Gastrocnemius medialis (tissue), 4 donors: ENCODE measurements around the gene SPEF2. TPM values are rescaled to one million over a fixed set of nuclear protein-coding genes. Genes with fewer than 3 reads are reported as not detected.
"Not testable (repeated sequence)": the region's sequence is repeated elsewhere in the genome, so short reads cannot be mapped to it uniquely, and the experiment has no call there.

Experiments used
- ATAC-seq, 2 donors: fragments of 150-250 bp; one replicate each; pipeline ENCODE4 v1.9.1; 2016
- DNase-seq, 2 donors: peaks; one replicate each; pipeline ENCODE4 v3.0.0-alpha.2; 2019
- H3K27ac ChIP-seq, 4 donors: fragments of 200-600 bp; sonication (generic); 1 replicate in 1 of 4; 2 replicates in 3 of 4; pipeline ENCODE4 v1.5.1; 2016 to 2018; ENCODE audit warnings: mild to moderate bottlenecking in 2 of 4, moderate library complexity in 1 of 4
- H3K27me3 ChIP-seq, 3 donors: fragments of 200-600 bp; sonication (generic) in 2 of 3; 1 replicate in 1 of 3; 2 replicates in 2 of 3; pipeline versions ENCODE4 v1.5.1 to v1.6.0; 2016 to 2019; ENCODE audit warnings: mild to moderate bottlenecking in 1 of 3, moderate library complexity in 1 of 3
- H3K36me3 ChIP-seq, 2 donors: fragments of 200-600 bp; sonication (generic) in 1 of 2; one replicate each; pipeline ENCODE4 v1.5.1; 2017 to 2018
- H3K4me1 ChIP-seq, 2 donors: fragments of 200-600 bp; sonication (generic) in 1 of 2; one replicate each; pipeline ENCODE4 v1.5.1; 2016 to 2017; ENCODE audit warnings: mild to moderate bottlenecking in 2 of 2
- H3K4me3 ChIP-seq, 4 donors: fragments of 200-600 bp; sonication (generic) in 3 of 4; 1 replicate in 1 of 4; 2 replicates in 3 of 4; pipeline ENCODE4 v1.5.1; 2016 to 2019; ENCODE audit warnings: mild to moderate bottlenecking in 2 of 4
- H3K9me3 ChIP-seq, 3 donors: fragments of 200-600 bp; sonication (generic) in 2 of 3; 1 replicate in 1 of 3; 2 replicates in 2 of 3; pipeline ENCODE4 v1.5.1; 2016 to 2019
- POLR2A ChIP-seq, 2 donors: fragments of 450-650 bp; IDR thresholded peaks; one replicate each; pipeline ENCODE4 v1.6.1; 2017; ENCODE audit warnings: antibody characterized with exemption in 2 of 2, mild to moderate bottlenecking in 2 of 2, moderate library complexity in 2 of 2
- in situ Hi-C, 4 donors: fragments of 200-750 bp; cut with MboI; loops; one replicate each; pipeline versions ENCODE4 v1.15.0 to v1.8.0; 2017; ENCODE audit warnings: low sequenced_read_pairs in 4 of 4
- intact Hi-C: fragments of 100-400 bp; cut with DNase I; formaldehyde crosslinking; loops from one replicate; pipeline ENCODE4 v1.15.1; 2023; ENCODE audit warnings: low total_unique reads
- total RNA-seq, 4 donors: library from RNA; depleted of rRNA; stranded (reverse); fragments of >200 nt; gene quantifications; one replicate each; pipeline versions ENCODE4 v1.1.0 to v1.2.3, GENCODE V29; 2016
- TF ChIP-seq, protein P1 (sequence below), 5 experiments: fragments of 450-650 bp in 3 of 5; fragments of 200-600 bp in 2 of 5; sonication (generic) in 2 of 5; IDR thresholded peaks in 4 of 5; conservative IDR thresholded peaks in 1 of 5; 1 replicate in 4 of 5; 2 replicates in 1 of 5; pipeline ENCODE4 v1.5.1; 2016 to 2019; ENCODE audit warnings: antibody characterized with exemption in 5 of 5, mild to moderate bottlenecking in 3 of 5, moderate library complexity in 3 of 5

SPEF2 gene
- total RNA-seq, 4 donors from 2014 or later: 0.11 to 0.46 TPM; not detected in 2

DNA sequence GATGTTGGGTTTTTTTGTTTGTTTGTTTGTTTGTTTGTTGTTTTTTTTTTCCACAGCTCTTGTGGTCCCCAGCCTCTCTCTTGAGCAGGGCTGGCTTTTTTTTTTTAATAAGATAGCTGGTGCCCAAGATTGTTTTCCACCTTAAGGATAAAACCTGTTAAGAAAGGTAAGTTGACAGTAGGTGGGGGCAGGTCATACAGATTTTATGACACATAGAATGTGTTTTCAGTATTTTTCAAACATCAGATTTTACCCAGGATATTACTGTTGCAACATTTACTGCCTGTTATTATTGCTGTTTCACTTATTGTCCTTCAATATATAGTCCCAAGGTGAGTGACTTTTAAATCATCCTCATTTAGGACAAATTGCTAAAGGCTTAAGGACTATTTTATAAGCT is 235.1 kb downstream of the SPEF2 start:
- Histone ChIP-seq H3K27me3 (peaks cover 0 to 3% (median 0%) of the 10 kb centered on the region in 3 donors), H3K9me3 (no peaks in the 10 kb centered on the region), H3K27ac (peak overlapping the region in 1 of 4 donors; percentile 26), H3K4me1 (peaks cover 0 to 10% of the 10 kb centered on the region in 2 donors), H3K36me3 (no peaks in the 10 kb centered on the region), H3K4me3 (no peak overlapping the region)
- TF ChIP-seq, protein P1, sequence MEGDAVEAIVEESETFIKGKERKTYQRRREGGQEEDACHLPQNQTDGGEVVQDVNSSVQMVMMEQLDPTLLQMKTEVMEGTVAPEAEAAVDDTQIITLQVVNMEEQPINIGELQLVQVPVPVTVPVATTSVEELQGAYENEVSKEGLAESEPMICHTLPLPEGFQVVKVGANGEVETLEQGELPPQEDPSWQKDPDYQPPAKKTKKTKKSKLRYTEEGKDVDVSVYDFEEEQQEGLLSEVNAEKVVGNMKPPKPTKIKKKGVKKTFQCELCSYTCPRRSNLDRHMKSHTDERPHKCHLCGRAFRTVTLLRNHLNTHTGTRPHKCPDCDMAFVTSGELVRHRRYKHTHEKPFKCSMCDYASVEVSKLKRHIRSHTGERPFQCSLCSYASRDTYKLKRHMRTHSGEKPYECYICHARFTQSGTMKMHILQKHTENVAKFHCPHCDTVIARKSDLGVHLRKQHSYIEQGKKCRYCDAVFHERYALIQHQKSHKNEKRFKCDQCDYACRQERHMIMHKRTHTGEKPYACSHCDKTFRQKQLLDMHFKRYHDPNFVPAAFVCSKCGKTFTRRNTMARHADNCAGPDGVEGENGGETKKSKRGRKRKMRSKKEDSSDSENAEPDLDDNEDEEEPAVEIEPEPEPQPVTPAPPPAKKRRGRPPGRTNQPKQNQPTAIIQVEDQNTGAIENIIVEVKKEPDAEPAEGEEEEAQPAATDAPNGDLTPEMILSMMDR (IDR thresholded peaks at IDR 0.05 in 4 of 5, conservative IDR thresholded peaks at IDR 0.05 in 1 of 5): no peak
- in situ Hi-C loops (no loop called here), intact Hi-C loops (loop anchor here (5.0 kb wide), 1 partner anchor 65 kb away; no protein-coding TSS in a partner anchor)
- ATAC-seq: no peak
- no peak for DNase-seq

DNA sequence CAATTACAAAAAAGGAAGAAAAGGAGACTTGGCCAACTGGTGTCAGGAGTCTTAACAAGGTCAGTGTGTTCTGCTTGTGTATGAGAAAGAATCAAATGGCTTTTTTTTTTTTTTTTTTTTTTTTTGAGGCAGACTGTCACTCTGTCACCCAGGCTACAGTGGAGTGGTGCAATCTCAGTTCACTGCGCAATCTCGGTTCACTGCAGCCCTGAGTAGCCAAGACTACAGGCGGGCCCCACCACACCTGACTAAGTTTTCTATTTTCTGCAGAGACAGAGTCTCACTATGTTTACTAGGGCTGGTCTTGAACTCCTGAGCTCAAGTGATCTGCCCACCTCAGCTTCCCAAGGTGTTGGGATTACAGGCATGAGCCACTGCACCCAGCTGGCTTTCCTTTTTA is 236.0 kb downstream of the SPEF2 start:
- H3K4me1 ChIP-seq: peaks cover 0 to 10% of the 10 kb centered on the region in 2 donors
- intact Hi-C loops (loop anchor here (5.0 kb wide), 1 partner anchor 66 kb away; no protein-coding TSS in a partner anchor), in situ Hi-C loops (no loop called here)
- peak overlapping the region in 3 of 4 donors; percentile 27 to 61 (median 48) for H3K27ac ChIP-seq
- H3K36me3 ChIP-seq: no peaks in the 10 kb centered on the region
- ATAC-seq: peak in 1 of 2 donors; percentile 26
- DNase-seq: no peak
- TF ChIP-seq POLR2A (IDR thresholded peaks at IDR 0.05): no peak
- TF ChIP-seq, protein P1 (IDR thresholded peaks at IDR 0.05 in 4 of 5, conservative IDR thresholded peaks at IDR 0.05 in 1 of 5): no peak
- no peaks in the 10 kb centered on the region for H3K9me3 ChIP-seq
- no peak overlapping the region for H3K4me3 ChIP-seq
- peaks cover 0 to 3% (median 0%) of the 10 kb centered on the region in 3 donors for H3K27me3 ChIP-seq

DNA sequence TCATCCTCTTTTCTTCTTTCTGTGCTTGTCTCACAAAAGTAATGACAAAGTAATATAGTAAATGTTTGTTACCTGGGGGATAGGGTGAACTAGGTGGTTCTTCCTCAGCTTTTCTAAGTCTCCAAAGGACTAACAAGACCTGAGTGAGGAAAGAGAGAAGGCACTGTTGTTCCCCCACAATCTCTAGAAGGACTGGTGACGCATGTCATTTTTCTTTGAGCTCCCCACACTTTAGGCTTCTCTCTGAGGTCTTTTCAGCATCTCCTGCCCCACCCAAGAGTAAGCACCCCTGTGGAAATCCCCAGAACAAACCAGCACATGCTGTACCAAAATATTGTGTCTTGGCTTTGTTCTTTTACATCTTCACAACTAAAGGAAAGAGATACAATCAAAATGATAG is 236.6 kb downstream of the SPEF2 start:
- Histone ChIP-seq H3K4me1 (peaks cover 0 to 10% of the 10 kb centered on the region in 2 donors), H3K27ac (peak overlapping the region; percentile 2 to 61 (median 38)), H3K27me3 (peaks cover 0 to 3% (median 0%) of the 10 kb centered on the region in 3 donors), H3K36me3 (no peaks in the 10 kb centered on the region), H3K9me3 (no peaks in the 10 kb centered on the region), H3K4me3 (no peak overlapping the region)
- in situ Hi-C loops: no loop called here
- peak; percentile 47 to 62 for ATAC-seq
- intact Hi-C loops: loop anchor here (5.0 kb wide), 1 partner anchor 67 kb away; no protein-coding TSS in a partner anchor
- TF ChIP-seq, protein P1 (IDR thresholded peaks at IDR 0.05 in 4 of 5, conservative IDR thresholded peaks at IDR 0.05 in 1 of 5): no peak
- no peak for TF ChIP-seq POLR2A (IDR thresholded peaks at IDR 0.05)
- DNase-seq: peak in 1 of 2 donors; percentile 18

DNA sequence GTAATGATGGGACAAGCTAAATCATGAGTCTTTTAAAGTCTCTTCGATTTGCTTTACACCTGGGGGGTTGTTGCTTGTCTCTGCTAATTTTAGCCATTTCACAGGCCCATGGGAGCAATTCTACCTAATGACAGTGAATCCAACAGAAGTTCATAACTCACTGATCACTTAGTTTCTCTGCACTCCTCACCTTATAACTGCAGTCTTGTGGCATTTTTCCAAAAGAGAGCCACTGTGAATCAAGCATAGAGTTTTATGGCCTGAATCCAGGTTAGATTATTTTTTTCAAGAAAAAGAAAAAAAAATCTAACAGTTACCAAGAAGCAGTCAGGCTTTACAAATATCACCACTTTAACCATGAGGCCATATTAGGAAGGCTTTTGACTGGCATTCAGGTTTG is 237.5 kb downstream of the SPEF2 start:
- intact Hi-C loops (no loop called here), in situ Hi-C loops (no loop called here)
- H3K27ac ChIP-seq: peak overlapping the region in 1 of 4 donors; percentile 24
- no peaks in the 10 kb centered on the region for H3K36me3 ChIP-seq
- H3K27me3 ChIP-seq: peaks cover 0 to 3% (median 0%) of the 10 kb centered on the region in 3 donors
- no peak overlapping the region for H3K4me3 ChIP-seq
- TF ChIP-seq, protein P1 (IDR thresholded peaks at IDR 0.05 in 4 of 5, conservative IDR thresholded peaks at IDR 0.05 in 1 of 5): no peak
- no peak for TF ChIP-seq POLR2A (IDR thresholded peaks at IDR 0.05)
- peaks cover 0 to 10% of the 10 kb centered on the region in 2 donors for H3K4me1 ChIP-seq
- H3K9me3 ChIP-seq: no peaks in the 10 kb centered on the region
- DNase-seq: no peak
- no peak for ATAC-seq

DNA sequence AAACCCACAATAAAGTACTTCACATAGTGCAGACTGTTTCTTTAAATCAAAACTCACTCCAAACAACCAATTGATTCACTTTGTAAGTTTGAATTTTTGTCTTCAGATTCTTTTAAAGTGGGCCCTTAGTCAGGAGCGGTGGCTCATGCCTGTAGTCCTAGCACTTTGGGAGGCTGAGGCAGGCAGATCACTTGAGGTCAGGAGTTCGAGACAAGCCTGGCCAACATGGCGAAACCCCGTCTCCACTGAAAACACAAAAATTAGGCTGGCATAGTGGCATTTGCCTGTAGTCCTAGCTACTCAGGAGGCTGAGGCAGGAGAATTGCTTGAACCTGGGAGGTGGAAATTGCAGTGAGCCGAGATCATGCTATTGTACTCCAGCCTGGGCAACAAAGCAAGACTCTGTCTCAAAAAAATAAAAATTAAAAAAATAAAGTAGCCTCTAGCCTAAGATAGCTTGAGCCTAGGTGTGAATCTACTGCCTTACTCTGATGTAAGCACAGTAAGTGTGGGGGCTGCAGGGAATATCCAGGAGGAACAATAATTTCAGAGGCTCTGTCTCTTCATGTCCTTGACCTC is 238.6 kb downstream of the SPEF2 start:
- in situ Hi-C loops: not testable (repeated sequence)

More for the DNA sequence above, 238.6 kb downstream of the SPEF2 start:
- H3K4me1 ChIP-seq, H3K27ac ChIP-seq, intact Hi-C loops, H3K4me3 ChIP-seq, H3K9me3 ChIP-seq, ATAC-seq, DNase-seq, H3K36me3 ChIP-seq, H3K27me3 ChIP-seq: not testable (repeated sequence)
